GM18951 (cell line): ENCODE data around the gene CDH4.

Experiments used
- POLR2A ChIP-seq: IDR thresholded peaks from 4 replicates; pipeline ENCODE4 v1.6.1; 2011; ENCODE audit warnings: mild to moderate bottlenecking; ENCODE audit not compliant: insufficient read length, insufficient read depth; ENCODE audit errors: extremely low read depth
- in situ Hi-C: fragments of 300-500 bp; cut with MboI; formaldehyde crosslinking; loops from one replicate; pipeline ENCODE4 v1.12.0; 2022; ENCODE audit warnings: low sequenced_read_pairs, mixed read lengths, inconsistent platforms; ENCODE audit not compliant: unreplicated experiment

The CDH4 gene

DNA sequence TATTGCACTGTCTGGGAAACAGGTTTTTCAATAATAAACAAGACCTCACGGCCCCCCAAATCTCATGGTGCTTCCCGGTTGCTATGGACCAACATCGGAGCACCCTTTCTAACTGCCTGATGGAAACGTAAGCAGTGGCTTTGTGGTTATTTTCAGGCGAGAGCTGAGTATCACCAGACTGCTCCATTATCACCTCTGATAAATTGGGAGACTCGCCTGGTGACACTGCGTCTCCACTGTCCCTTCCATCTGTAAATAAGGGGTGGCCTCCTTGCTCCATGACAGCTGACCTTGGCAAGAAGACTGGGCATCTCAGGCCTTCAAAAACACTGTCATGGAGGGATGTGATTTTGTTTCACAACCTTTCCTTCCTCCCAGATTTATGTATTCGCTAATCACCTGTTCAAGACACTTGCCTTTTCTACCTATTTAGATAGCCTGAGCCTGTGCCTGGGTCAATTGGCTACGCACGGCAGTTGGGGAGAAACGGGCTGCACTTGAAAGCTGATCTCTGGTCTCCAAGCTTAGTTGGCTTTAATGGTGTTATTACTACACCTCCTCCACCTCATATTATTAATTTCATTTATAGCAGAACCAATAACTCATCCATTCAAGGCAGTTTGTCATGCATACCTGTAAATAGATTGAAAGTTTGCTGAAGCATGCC, 17.7 kb upstream of the CDH4 start:
- TF ChIP-seq POLR2A, result no peak
- in situ Hi-C loops, result no loop called here

DNA sequence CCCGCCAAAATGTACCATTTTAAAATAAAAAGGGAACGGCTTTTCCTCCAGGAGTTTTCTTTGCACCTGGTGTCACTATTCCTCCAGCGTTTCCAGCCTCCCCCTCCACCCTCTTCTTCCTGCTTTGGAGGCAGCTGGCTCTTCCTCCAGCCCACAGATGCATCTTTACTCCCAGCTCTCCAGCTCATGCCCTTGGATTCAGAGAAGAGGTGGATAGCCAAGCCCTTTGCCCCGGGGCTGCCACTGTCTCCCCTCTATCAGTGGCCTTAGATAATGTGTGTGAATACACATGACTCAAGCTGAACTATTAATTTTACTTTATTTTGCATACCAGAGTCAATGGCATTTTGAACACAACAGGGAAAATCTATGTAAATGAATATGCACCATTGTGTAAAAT, 15.3 kb upstream of the CDH4 start:
- in situ Hi-C loops, result no loop called here
- TF ChIP-seq POLR2A, result no peak

DNA sequence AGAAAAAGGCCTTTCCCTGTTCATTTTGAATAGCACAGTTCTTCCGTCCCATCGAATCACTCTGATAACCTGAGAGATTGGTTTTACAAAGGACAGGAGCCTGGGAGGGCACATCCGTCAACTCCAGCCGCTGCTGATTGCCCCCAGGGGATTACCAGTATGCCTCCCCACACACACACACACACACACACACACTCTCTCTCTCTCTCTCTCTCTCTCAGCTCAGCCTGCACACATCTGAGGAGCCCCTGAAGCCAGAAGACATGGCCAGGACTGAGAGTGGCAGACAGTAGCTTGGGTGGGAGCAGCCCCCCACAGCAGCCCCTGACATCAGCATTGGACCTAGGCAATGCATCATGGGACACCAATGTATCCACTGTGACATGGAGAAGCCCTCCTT, 13.2 kb upstream of the CDH4 start:
- in situ Hi-C loops, result no loop called here
- no peak for TF ChIP-seq POLR2A

DNA sequence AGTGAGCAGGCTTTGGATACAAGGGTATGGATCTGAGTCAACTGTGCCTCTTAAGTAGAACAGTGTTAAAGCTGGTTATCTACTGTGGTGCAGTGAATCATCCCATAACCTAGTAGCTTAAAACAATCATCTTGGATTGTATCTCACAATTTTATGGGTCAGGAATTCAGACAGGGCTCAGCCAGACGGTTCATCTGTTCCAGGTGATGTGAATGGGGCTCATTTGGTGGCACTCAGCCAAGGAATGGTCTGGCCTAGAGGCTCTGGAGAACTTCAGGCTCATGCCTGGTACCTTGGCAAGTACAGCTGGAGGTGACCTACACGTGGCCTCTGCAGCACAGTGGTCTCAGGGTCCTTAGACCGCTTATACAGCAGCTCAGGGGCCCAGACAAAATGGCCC, 11.2 kb upstream of the CDH4 start:
- TF ChIP-seq POLR2A, result no peak
- in situ Hi-C loops, result no loop called here

DNA sequence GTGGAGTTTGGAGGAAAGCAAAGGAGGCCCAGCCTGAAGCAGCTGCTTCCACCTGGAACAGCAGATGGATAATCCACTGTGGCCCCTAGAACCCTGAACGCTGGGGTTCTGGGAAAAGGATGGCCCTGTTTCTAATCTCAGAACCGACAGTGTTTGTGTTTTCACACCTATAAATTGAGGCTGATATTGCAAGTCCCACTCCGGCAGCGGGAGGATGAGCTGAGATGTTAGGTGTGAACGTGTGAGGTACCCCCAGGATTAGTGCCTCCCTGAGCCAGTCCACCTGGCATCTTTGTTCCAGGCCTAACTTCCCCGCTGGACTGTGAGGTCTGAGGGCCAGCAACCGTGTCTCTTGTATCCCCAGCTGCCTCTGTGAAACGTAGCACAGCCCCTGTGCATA, 7.8 kb upstream of the CDH4 start:
- in situ Hi-C loops, result no loop called here
- no peak for TF ChIP-seq POLR2A

DNA sequence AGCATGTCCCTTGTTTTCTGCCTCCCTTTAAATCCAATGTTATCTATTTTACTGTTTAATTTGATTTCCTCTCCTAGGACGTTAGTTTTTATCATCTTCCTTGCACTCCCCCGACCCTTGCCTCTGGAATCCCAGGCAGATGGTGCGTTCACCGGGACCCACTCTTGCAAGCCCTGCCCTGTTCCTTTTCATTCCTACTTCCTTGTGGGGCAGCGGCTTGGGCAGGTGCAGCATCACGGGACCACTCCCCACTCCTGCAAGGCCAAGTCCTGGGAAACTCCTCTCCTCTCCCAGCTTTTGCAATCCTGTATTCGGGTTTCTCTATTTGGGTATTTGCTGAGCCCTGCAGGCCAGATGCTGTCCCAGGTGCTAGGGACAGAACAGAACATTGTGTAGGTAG, 5.8 kb upstream of the CDH4 start:
- in situ Hi-C loops, result no loop called here
- no peak for TF ChIP-seq POLR2A

DNA sequence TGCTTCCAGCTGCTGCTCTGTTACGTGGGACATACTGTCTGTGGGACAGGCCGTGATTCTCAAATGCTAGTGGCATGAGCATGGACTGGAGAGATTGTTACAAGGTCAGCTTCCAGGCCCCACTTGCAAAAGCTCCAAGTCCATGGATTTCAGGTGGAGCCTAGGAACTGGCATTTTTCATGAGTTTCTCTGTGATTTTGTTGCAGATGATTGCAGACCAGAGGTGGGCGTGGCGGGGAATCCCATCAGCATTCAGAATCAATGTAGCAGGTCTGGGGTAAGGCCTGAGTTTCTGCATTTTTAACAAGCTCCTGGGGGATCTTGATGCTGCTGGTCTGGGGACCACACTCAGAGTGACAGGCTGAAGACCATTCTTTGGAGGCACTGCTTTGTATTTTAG, 2.4 kb upstream of the CDH4 start:
- TF ChIP-seq POLR2A, result no peak
- in situ Hi-C loops, result no loop called here

DNA sequence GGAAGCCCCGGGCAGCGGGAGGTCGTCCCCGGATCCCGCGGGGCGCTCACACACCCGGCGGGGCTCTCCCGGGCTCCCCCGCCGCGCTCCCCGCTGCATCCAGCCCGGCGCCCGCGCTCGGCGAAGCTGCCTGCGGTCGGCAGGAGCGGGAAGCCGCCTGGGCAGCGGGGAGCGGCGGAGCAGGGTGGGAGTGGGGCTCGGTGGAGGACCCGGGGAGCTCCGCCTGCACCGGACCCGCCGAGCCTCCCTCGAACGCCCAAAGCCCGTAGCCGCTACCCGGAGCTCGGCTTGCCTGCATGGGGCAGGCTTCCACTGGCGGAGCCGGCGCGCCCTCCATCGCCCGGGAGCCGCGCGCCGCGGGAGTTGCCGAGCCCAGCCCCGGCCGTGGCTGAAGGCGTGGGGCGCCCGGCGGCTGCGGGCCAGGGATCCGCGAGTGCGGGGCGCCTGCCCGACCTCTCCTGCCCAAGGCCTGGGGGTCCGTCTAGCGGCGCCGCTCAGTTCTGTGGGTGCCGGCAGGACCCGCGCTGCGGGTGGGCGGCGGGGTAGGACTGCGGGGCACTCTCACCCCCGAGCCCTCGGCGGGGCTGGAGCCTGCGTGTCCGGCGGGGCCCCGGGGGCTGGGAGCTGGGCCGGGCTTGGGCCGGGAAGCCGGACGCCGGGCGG, 671 bp downstream of the CDH4 start:
- TF ChIP-seq POLR2A, result no peak
- in situ Hi-C loops, result no loop called here

DNA sequence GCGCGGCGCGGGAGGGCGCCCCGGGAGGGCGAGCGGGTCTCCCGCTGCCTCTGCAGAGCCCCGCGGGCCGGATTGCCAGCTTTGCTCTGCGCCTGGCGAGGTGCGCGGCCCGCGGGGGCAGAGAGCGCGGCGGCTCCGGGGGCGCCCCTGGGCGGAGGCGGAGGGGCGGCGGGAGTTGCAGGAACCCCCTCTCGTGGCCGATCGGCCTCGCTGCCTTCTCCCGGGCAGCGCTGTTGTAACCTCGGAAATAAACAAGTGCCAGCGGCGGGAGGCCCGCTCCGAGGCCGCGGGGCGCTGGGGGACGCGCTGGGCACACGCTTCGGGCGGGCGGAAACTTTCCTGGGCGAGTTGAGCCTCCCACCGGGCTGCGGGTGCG, 1.2 kb downstream of the CDH4 start:
- no peak for TF ChIP-seq POLR2A
- in situ Hi-C loops, result no loop called here

DNA sequence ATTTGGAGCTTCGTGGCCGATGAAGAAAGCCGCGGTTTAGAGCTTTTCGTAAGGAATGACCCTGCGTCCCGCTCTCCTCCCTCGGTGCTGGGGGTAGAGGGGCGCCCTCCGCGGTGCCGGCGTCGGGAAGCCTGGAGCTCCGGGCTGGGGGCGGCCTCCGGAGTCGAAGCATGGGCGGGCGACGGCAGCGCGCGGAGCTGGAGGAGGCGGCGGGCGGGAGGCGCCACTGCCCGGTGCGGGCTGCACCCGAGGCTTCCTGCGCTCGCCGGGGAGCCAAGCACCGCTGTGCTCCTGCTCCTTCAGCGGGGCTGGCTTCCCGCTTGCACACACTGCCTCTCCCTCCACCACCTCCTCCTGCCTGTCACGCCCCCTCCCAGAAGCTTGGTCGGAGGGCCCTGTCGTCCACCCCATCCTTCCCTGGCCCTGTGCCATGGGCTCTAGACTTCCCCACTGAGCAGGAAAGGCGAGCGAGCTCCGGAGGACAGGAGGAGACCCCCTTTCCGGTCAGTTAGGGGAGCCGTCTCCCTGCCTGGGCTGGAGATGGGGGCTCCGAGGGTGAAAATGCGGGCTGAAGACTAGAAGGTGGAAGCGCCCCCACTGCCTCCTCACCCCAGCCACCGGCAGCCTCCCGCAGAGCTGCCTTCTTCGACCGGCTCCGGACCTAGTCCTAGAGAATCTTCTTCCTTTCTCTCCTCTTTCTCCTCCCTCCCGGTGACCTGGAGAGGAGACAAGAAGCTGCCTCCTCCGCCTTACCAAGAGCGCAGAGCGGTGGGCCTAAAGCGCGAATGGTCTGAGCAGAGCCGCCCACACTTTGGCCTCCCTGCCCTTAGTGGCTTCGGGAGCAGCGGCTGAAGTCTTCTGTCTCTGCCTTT, 1.8 kb downstream of the CDH4 start:
- TF ChIP-seq POLR2A, result no peak

DNA sequence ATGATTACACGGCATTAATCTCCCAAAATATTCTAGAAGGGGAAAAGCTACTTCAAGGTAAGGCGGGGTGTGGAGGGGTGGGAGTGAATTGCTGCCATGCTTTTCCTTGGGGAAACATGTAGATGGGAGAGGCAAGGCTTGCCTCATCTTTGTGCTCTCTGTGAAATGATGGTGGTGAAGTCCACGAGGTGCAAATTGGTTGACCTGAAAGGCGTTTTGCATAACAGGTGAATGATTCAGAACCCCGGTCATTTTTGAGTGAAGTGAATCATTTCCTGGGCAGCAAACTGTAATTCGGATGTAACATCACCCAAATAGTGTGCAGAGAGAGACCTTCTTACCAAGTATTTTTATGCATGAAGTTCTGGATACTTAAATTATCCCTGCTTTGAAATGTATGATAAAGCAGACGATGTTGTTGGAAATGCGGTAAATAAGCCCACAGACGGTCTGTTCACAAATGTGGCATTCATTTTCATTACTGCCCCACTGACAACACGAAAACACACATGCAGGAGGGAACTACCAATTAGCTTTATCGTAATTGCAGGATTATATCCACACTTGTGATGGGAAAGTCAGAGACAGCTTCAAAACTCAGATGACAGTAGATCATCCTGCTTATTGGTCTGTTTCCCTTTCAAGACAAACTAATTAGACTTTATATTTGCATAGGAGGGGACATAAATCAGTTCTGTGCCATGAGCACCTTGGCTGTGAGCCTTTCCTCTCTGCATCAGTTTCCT, 3.0 kb downstream of the CDH4 start:
- TF ChIP-seq POLR2A, result no peak
- in situ Hi-C loops, result no loop called here

More for the DNA sequence above, 1.8 kb downstream of the CDH4 start:
- in situ Hi-C loops, result no loop called here

DNA sequence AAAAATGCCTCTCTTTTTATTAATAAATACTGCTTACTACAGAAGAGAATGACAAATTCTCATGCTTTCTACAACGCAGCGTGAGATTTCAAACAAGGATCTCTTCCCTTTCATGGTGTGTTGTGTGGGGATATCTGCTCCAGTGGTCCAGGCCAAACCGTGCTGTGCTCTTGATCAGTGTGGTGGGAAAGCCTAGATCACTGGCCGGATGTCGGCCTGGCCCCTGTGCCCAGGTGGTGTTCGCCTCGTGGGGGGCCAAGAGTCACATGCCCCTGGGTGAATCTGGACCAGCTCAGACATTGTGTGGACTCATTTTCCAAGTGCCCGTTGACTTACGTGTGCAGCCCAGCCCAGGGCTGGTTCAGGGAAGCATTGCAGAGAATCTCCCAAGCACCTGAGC, 4.3 kb downstream of the CDH4 start:
- in situ Hi-C loops, result no loop called here

DNA sequence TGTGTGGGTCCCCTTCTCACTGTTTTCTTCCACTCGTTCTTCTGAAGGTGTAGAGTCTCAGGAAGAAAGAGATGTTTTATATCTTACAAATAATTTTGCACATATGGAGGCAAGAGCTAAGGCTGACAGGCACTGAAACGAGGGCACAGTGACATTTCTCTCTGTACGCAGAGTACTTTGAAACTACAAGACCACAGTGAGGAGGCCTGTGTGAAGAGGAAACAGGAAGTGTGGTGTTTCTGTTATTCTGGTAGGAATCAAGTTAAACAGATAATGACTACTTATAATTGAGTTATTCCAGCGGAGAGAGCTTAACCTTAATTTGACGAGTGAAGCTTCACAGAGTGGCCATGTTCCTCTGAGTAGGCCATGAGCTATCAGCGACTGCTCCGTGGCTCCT, 4.8 kb downstream of the CDH4 start:
- no peak for TF ChIP-seq POLR2A
- in situ Hi-C loops, result no loop called here

More for the DNA sequence above, 4.3 kb downstream of the CDH4 start:
- no peak for TF ChIP-seq POLR2A

DNA sequence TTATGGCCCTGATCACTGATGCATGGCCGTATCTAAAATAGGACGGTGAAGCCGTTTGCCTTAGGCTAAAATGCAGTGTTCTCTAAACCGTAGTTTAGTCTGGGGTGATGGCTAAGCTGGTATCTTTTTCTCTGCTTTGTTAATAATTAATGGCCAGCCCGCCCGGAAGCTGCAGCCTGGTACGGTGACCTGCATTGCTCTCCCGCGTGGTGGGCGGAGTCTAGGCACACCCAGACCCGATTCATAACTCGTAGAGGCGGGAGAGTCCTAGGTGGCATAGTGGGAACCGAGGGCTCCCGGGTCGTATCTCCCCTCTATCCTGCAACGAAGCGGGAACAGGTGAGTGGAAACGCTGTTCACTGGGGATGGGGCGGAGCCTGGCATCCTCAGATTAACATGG, 5.5 kb downstream of the CDH4 start:
- TF ChIP-seq POLR2A, result no peak
- in situ Hi-C loops, result no loop called here

DNA sequence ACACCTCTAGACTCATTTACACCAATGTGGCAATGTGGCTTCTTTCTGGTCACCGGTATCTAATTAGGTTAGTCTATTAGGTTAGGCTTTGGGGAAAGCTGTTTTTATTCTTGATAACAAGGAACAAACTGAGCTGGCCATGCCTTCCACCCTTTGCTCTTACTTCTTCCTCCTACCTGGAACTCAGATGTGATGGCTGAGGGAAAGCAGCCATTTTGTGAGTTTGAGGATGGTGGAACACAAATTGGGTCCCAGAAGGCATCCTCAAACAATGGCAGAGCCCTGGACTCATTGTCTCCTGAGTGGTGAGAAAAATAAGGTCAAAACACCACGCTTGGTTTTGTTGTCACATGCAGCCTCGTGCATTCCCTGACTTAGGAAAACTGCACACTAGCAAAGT, 7.7 kb downstream of the CDH4 start:
- in situ Hi-C loops, result no loop called here
- no peak for TF ChIP-seq POLR2A
